ENCODE measurements around the gene GMDS.

- TF ChIP-seq CTCF (IDR thresholded peaks at IDR 0.05) (no peak), POLR2A (IDR thresholded peaks at IDR 0.05) (no peak)
These were observed 128.9 kb downstream of the GMDS start for GRCh38 chr6:2116496-2116895.

Measured in Peyer's patch (tissue), 4 donors.